ENCODE measurements around the gene TRIM63.

The TRIM63 gene

GRCh38 chr1:26027716-26028489, 39.5 kb downstream of the TRIM63 start:
- TF ChIP-seq GATA3 (IDR thresholded peaks at IDR 0.05; ENCODE audit: low read depth, low read length) (no peak), GATA2 (IDR thresholded peaks at IDR 0.05; ENCODE audit: low read depth, low read length) (no peak)

- TF ChIP-seq GATA2 (IDR thresholded peaks at IDR 0.05; ENCODE audit: low read depth, low read length) (no peak), GATA3 (IDR thresholded peaks at IDR 0.05; ENCODE audit: low read depth, low read length) (no peak)
Observed at GRCh38 chr1:26025517-26025916, 41.9 kb downstream of the TRIM63 start.

- TF ChIP-seq GATA2 (IDR thresholded peaks at IDR 0.05; ENCODE audit: low read depth, low read length) (no peak), GATA3 (IDR thresholded peaks at IDR 0.05; ENCODE audit: low read depth, low read length) (no peak)
Observed at GRCh38 chr1:26025060-26025459, 42.4 kb downstream of the TRIM63 start.

- TF ChIP-seq GATA2 (IDR thresholded peaks at IDR 0.05; ENCODE audit: low read depth, low read length) (no peak), GATA3 (IDR thresholded peaks at IDR 0.05; ENCODE audit: low read depth, low read length) (no peak)
Observed at GRCh38 chr1:26023826-26024225, 43.6 kb downstream of the TRIM63 start.

- TF ChIP-seq GATA3 (IDR thresholded peaks at IDR 0.05; ENCODE audit: low read depth, low read length) (no peak), GATA2 (IDR thresholded peaks at IDR 0.05; ENCODE audit: low read depth, low read length) (no peak)
Observed at GRCh38 chr1:26023009-26023408, 44.4 kb downstream of the TRIM63 start.

GRCh38 chr1:26022404-26022779, 45.0 kb downstream of the TRIM63 start:
- TF ChIP-seq GATA2 (IDR thresholded peaks at IDR 0.05; ENCODE audit: low read depth, low read length) (no peak), GATA3 (IDR thresholded peaks at IDR 0.05; ENCODE audit: low read depth, low read length) (no peak)

GRCh38 chr1:26021647-26022403, 45.6 kb downstream of the TRIM63 start, which contains the start of gene EXTL1:
Gene EXTL1 (plus strand): TSS chr1:26021775. CDS start chr1:26022647, 872 bp downstream.
- TF ChIP-seq GATA3 (IDR thresholded peaks at IDR 0.05; ENCODE audit: low read depth, low read length) = no peak
- TF ChIP-seq GATA2 (IDR thresholded peaks at IDR 0.05; ENCODE audit: low read depth, low read length) = peak; percentile 84

GRCh38 chr1:26020941-26021646, 46.3 kb downstream of the TRIM63 start:
- no peak for TF ChIP-seq GATA2 (IDR thresholded peaks at IDR 0.05; ENCODE audit: low read depth, low read length)
- TF ChIP-seq GATA3 (IDR thresholded peaks at IDR 0.05; ENCODE audit: low read depth, low read length) = no peak

- TF ChIP-seq GATA3 (IDR thresholded peaks at IDR 0.05; ENCODE audit: low read depth, low read length) = no peak
- TF ChIP-seq GATA2 (IDR thresholded peaks at IDR 0.05; ENCODE audit: low read depth, low read length) = no peak
Observed at GRCh38 chr1:26020330-26020768, 47.1 kb downstream of the TRIM63 start.

GRCh38 chr1:26019641-26020315, 47.7 kb downstream of the TRIM63 start:
- TF ChIP-seq GATA2 (IDR thresholded peaks at IDR 0.05; ENCODE audit: low read depth, low read length) (no peak), GATA3 (IDR thresholded peaks at IDR 0.05; ENCODE audit: low read depth, low read length) (no peak)

GRCh38 chr1:26017606-26018005, 49.8 kb downstream of the TRIM63 start:
- TF ChIP-seq GATA3 (IDR thresholded peaks at IDR 0.05; ENCODE audit: low read depth, low read length) (no peak), GATA2 (IDR thresholded peaks at IDR 0.05; ENCODE audit: low read depth, low read length) (no peak)

- no peak for TF ChIP-seq GATA3 (IDR thresholded peaks at IDR 0.05; ENCODE audit: low read depth, low read length)
Observed at GRCh38 chr1:26016953-26017545, 50.4 kb downstream of the TRIM63 start.

GRCh38 chr1:26016258-26016952, 51.0 kb downstream of the TRIM63 start:
- TF ChIP-seq GATA2 (IDR thresholded peaks at IDR 0.05; ENCODE audit: low read depth, low read length) (no peak), GATA3 (IDR thresholded peaks at IDR 0.05; ENCODE audit: low read depth, low read length) (no peak)
